NCI-H526 treated with DMSO at 0.1 percent for 48 hours (cell line): ENCODE measurements around the gene WDR81.

Source experiments
- DNase-seq: peaks from one replicate; lab custom pipeline; 2025; lab: John Stamatoyannopoulos, UW

WDR81 gene

GRCh38 chr17:1779571-1780131 lies 55.1 kb downstream of the WDR81 start:
- no peak for DNase-seq

GRCh38 chr17:1782171-1782567 lies 57.7 kb downstream of the WDR81 start:
- DNase-seq, result no peak

- DNase-seq, result no peak
Measured at GRCh38 chr17:1783271-1783670, 58.8 kb downstream of the WDR81 start.

- peak; percentile 1 for DNase-seq
Measured at GRCh38 chr17:1783834-1784611, 59.5 kb downstream of the WDR81 start.

GRCh38 chr17:1785930-1786329 lies 61.4 kb downstream of the WDR81 start:
- DNase-seq, result no peak

- no peak for DNase-seq
Measured at GRCh38 chr17:1786708-1787107, 62.2 kb downstream of the WDR81 start.

- DNase-seq, result no peak
Measured at GRCh38 chr17:1787301-1787902, 62.9 kb downstream of the WDR81 start.
